GM19372 (cell line): ENCODE measurements around the gene ELMO3.

ENCODE experiments used
- ATAC-seq: cut with Tn5 transposase; IDR thresholded peaks from one replicate; pipeline ENCODE4 v1.9.1; 2021; ENCODE audit warnings: mild to moderate bottlenecking, low read depth, moderate library complexity; ENCODE audit not compliant: unreplicated experiment

ELMO3 gene

DNA sequence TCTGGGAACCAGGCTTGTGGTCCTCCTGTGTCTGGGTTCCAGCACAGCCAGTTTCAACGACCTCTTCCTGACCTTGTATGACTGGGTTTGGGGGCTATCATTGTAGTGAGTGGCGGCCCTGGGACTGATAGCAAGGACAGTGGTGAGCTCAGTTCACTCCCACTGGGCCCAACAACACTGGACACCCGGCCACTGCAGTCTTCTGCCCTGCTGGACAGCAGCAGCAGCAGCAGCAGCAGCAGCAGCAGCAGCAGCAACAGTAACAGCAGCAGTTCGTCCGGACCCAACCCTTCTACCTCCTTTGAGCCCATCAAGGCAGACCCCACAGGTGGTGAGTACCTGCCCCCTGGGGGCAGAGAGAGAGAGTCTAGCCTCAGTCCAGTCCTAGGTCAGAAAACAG, 3.3 kb upstream of the ELMO3 start:
- ATAC-seq, result no peak

DNA sequence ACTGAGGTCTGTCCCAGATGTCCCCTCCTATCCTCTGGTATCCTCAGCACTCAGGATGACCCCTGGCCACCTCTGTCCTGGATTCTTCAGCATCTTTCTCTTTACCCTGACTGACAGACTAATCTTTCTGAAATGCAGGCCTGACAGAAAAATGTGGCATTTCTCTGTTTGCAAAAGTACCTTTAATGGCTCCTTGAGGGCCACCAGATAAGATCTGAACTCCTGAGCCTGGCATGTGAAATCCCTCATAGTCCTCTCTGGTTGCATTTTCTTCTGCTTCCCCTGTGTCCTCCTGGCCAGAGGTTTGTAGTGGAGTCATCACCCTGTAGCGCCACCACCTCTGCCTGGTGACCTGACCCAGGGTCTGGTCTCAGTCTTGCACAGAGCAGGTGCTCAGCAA, 2.0 kb upstream of the ELMO3 start:
- no peak for ATAC-seq

DNA sequence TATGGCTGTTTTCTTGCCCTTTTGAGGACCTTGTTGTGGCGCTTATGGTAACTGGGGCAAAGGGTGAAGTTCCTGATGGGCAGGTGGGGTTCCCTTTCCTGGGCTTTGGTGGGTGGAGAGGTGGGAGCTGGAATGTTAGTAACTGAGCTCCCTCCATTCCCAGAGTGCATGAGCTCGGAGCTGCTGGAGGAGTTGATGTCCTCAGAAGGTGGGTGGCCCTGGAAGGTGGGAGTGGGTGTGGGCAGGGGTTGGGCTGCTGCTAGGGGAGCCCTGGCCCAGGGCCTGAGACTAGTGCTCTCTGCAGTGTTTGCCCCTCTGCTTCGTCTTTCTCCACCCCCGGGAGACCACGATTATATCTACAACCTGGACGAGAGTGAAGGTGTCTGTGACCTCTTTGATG, 1.2 kb upstream of the ELMO3 start:
- ATAC-seq, result no peak

DNA sequence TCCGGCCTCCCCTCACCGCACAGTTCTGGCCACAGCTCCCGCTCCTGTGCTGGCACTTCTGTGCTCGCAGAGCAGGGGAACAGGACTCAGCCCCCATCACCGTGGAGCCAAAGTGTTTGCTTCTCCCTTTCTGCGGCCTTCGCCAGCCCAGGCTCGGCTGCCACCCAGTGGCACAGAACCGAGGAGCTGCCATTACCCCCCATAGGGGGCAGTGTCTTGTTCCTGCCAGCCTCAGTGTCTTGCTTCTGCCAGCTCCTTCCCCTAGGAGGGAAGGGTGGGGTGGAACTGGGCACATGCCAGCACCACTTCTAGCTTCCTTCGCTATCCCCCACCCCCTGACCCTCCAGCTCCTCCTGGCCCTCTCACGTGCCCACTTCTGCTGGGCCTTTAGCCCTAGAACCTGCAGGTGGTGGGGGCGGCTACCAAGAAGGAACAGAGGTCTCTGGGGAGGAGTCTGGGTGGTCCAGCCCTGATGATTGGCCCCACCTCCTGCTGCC, 645 bp upstream of the ELMO3 start:
- no peak for ATAC-seq

DNA sequence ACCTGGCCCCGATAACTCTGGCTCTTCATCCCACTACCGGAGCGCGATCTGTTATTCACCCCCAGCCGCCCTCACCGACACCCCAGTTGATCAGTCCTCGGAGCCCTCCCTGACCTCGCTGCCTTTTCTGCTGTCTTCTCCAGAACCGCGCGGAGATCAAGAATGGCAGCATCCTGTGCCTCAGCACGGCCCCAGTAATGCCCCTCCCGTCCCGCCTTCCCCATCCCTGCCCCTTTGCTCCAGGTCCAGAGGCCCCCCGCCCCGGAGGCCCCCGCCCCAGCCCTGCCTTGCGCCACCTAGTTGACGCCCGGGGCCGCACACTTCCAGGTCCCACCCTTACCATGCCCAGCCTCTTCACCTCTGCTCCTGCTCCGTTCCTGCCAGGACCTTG, 872 bp downstream of the ELMO3 start:
- ATAC-seq, result no peak

DNA sequence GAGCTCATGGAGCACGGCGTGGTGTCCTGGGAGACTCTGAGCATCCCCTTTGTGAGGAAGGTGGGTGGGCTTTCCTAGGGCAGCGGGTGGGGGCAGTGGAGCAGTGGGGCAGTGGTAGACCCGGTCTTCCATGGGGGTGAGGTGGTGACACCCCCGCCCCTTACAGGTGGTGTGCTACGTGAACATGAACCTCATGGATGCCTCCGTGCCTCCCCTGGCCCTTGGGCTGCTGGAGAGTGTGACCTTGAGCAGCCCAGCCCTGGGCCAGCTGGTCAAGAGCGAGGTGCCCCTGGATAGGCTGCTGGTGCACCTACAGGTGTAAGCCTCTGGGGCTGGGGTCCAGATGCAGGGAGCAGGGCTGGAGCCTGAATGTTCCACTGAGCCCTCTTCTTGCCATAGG, 1.6 kb downstream of the ELMO3 start:
- no peak for ATAC-seq

DNA sequence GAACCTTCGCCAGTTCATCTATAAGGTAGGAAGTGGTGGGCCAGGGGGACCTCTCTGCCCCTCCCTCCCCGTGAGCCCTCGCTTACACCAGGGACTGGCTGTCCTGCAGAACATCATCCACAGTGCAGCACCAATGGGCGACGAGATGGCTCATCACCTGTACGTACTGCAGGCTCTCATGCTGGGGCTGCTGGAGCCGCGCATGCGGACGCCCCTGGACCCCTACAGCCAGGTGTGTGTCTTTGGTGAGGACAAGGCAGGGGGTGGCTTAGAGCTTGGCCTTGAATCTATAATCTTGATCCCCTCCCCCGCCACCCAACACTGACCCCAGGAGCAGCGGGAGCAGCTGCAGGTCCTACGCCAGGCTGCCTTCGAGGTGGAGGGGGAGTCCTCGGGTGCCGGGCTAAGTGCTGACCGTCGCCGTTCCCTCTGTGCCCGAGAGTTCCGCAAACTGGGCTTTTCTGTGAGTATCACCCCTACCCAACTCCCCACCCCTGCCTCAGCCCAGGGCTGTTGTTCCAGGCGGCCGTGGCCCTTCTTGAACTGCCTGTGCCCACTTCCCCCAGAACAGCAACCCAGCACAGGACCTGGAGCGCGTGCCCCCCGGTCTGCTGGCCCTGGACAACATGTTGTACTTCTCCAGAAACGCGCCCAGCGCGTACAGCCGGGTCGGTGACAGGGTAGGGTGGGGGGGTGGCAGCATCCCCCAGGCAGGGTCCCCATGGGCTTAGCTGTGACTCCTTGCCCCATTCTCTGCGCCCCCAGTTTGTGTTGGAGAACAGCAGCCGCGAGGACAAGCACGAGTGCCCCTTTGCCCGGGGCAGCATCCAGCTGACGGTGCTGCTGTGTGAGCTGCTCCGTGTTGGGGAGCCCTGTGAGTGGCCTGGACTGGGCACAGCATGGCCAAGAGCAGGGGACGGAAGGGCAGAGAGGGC, 2.7 kb downstream of the ELMO3 start:
- ATAC-seq, result no peak

DNA sequence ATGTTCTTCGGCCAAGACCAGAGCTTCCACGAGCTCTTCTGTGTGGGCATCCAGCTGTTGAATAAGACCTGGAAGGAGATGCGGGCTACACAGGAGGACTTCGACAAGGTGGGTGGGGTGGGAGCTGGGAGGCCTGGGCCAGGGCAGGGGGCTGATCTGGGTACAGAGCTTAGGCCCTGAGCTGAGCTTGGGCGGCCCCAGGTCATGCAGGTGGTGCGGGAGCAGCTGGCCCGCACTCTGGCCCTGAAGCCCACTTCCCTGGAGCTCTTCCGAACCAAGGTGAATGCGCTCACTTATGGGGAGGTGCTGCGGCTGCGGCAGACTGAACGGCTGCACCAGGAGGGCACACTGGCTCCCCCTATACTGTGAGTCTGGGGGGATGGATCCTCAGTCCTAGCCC, 3.5 kb downstream of the ELMO3 start:
- ATAC-seq, result no peak

DNA sequence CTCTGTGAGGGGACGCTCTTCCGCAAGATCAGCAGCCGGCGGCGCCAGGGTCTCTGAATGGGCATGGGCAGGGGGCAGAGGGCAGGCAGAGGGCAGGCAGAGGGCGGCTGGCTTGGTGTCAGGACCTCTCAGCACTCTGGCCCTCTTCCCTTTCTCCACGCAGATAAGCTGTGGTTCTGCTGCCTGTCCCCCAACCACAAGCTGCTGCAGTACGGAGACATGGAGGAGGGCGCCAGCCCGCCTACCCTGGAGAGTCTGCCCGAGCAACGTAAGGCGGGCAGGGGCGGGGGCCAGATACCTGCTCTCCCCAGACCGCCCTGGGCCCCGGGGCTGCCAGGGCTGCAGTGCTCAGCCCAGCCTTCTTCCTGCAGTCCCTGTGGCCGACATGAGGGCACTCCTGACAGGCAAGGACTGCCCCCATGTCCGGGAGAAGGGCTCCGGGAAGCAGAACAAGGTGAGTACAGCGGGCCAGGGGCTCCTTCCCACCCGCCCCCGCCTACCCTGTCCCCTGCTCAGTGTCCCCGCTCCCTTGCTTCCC, 4.1 kb downstream of the ELMO3 start:
- ATAC-seq, result no peak

DNA sequence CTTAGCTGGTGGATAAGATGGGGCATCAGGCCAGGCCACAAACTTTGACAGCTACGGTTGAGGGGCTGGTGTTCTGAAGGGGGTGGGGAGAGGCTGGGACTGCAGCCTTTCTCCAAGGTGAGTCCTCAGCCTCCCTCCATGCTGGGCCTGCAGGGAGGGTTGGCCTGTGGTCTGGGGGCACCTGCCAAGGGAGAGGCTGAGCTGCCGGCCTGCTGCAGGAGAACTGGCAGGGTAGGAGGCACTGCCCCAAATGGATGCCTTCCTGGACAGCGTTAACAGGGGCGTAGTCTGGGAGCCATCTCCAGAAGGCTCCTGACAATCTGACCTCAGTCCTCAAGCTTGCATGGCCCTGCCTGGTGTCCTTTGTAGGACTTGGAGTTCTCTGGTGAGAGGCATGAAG, 5.1 kb downstream of the ELMO3 start:
- ATAC-seq, result no peak

DNA sequence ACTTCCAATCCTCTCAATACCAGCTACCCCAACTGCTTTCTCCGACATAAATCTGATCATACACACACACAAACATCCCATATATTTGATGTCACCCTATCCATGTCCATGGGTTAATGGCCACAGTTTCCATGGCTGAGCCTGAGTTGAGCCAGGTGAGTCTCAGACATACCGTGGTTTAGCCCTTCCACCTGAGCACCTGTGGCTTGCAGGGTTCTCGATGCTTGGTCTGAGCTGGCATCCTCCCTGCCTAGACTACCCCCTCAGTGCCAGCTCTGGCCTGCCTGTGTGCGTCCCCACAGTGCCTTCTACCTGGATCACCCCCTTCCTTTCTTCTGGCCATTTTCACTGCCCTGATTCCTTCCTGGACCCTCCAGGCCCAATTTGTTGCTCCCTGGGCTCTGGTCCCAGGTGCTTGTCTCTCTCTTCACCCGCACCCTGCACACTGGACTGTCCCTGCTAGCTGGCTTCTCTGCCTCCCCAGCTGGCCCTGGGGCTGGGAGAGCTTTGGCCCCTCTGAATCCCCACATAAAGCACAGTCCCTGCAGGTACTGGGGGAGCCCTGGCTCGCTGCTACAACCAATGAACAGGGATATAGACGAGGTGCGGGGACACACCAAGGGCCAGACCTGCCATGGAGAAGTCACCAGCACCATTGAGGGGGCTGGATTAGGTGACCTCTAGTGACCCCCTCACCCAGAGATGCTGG, 7.4 kb downstream of the ELMO3 start:
- no peak for ATAC-seq

DNA sequence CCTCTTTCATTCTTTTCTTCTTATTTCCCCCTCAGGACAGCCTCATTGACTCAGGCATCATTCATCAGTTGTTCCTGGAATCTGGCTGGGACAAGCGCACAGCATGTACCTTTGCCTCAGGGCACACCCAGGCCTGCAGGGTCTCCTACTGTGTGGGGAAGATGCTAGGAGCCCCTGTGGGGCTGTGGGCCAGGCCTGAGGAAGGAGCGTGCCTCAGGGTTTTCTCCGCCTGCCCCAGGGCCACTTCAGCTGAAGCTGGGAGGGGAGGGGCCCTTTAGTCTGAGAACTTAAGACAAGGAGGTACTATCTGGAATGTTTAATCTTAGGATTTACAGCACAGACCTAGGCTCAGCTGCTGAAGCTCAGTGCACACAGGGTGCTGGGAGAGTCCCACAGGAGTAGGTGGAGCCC, 7.9 kb downstream of the ELMO3 start:
- ATAC-seq, result no peak

DNA sequence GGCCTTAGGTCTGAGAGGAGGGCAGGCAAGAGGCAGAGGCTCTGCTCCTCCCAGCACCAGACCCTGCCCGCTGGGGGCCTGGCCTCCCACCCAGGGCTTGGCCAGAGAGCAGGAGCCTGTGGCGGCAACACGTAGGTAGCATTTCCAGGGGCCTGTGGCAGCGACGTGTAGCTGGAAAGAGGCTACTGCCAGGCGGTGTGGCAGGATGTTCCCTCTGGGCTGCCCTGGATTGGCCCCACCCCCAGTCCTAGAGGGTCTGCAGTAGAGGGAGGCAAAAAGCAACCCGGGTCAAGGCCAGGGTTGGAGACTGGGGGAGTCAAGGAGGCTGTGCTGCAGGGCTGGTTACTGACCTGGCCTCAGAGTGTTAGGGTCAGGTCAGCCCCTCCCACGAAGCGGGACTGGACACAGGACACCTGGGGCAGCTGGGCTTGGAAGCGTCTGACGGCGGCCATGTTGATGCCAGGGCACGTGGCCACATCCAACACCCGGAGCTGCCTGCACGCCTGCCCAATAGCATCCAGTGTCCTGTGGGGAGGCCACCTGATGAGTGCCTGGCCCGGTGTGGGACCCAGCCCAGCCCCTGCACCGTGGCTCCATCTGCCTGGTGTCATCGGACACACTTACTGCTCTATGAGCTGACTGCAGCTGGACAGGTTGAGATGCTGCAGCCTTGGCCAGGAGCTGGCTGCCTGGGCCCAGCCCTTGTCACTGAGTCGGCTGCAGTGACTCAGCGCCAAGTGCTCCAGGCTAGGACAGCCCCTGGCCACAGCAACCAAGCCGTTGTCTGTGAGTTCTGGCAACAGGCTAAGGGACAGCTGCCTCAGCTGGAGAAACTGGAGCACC, 8.5 kb downstream of the ELMO3 start:
- no peak for ATAC-seq

DNA sequence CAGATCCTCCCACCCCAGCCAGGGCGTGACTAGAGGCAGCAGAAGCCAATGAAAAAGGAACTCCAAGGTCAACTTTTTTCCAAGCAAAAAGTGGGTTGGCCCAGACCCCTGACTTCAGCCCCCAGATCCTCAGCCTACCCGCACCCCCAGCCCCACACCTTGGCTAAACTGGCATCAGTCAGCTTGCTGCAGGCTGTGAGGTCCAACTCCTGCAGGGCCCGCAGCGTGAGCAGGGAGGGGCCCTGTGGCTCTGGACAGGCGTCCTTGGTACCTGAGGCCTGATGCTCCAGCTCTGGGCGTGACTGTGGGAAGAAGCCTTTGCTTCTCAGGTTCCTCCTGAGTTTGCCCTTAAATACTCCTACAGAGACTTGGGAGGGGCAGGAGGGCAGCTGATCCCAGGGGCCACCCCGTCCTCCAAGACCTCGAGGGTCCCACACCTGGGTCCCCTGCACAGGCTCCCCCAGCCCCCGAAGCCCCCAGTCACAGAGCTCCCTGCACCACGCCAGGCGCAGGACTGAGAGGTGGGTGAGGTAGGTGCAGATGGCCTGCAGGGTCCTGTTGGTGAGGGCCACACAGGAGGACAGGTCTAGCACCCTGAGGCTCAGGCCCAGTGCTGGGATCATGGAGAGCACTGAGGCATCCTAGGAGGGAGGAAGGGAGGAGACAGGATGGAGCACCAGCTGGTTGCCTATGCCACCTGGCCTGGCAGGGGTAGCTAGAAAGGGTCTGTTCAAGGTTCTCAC, 9.4 kb downstream of the ELMO3 start:
- ATAC-seq, result no peak

DNA sequence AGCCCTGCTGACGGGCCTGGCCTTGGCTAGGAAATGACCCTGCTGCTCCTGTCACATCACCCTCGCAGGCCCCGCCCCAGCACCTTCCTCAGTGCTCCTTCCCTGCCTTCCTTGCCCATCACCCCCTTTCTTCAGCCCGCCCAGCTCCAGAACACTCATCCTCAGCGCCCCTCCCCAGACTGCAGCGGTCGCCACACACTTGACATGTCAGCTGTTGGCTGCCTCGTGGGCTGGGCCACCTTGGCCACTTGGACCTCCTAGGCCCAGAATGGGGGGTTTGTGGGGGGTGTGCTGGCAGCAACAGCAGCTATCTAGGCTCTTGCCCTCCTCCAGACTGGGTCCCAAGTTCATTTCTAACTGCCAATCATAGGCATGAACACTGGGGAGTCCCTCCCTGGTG, 10.6 kb downstream of the ELMO3 start:
- no peak for ATAC-seq

DNA sequence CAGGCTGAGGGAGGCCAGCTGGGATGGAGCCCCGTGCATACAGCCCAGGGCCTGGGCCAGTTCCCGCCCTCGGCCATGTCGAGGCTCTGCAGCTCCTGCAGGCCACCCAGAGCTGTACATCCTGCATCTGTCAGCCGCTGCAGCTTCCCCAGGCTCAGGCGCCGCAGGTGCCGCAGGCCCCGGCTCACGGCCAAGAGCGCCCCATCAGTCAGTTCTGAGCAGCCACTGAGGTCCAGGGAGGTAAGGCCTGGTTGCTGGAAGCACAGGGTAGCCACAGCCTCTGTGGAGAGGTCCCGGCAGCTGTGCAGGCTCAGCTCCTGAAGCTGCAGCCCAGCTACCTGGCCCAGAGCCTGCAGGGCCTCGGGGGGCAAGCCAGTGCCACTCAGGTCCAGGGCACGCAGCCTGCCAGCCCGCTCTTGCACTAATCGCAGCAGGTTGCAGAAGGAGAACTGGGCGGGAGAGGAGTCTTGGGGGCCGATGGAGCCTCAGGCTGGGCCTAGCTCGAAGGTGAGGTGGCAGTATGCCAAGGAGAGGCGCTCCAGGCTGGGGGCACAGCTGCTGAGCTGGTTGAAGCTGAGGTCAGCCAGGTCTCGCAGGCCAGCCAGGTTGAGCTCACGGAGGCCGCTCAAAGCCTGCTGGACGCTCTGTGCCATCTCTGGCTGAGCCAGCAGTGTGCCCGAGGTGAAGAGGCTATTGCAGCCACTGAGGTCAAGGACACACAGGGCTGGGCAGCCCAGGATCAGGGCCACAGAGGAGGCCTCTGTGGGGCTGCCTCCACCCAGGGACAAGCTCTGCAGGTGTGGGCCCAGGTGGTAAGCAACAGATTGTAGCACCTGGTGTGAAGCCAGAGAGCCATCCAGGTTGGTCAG, 11.4 kb downstream of the ELMO3 start:
- no peak for ATAC-seq

DNA sequence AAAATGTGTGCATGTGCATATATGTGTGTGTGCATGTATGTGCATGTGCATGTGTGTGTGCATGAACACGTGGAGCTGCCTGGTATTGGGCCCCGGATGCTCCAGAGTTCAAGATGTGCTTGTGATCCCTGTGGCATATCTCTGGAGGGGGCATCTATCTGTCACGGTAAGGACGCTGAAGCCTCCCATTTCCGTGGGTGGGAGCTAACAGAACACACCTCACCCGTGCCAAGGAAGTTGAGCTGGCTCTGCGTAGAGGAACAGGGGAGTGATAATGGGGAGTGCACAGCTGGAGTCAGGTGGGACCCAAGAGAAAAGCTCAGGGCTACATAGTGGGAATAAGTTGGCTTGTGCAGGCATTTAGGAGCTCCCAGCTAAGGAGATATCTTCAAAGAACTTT, 12.7 kb downstream of the ELMO3 start:
- no peak for ATAC-seq

DNA sequence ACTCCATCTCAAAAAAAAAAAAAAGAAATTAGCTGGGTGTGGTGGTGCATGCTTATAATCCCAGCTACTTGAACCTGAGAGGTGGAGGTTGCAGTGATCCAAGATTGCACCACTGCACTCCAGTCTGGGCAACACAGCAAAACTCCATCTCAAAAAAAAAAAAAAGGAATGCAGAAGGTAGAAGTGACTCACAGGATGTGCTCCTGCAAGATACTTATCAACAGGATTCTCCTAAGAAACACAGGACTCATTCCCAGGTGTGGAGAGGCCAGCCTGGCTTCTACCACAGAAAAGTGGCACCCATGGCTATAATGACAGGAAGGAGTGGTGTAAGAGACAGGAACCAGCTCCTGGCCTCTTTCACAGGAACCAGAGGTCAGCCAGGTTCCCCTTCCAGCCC, 13.8 kb downstream of the ELMO3 start:
- ATAC-seq, result no peak
